Body of pancreas (tissue), 4 donors: ENCODE results near the gene SLC7A4. TPM values are rescaled to one million over a fixed set of nuclear protein-coding genes. Genes with fewer than 3 reads are reported as not detected.

ENCODE experiments used
- ATAC-seq: fragments of 150-250 bp; one replicate; pipeline ENCODE4 v1.9.1; 2016
- DNase-seq, 4 donors: peaks; one replicate each; pipeline ENCODE4 v3.0.0-alpha.2; 2019
- H3K27ac ChIP-seq, 4 donors: fragments of 200-600 bp; sonication (generic); 1 replicate in 3 of 4; 2 replicates in 1 of 4; pipeline versions ENCODE4 v1.5.1 to v1.6.1; 2016 to 2019; ENCODE audit warnings: mild to moderate bottlenecking in 1 of 4, mixed read lengths in 1 of 4, moderate library complexity in 1 of 4
- H3K27me3 ChIP-seq, 2 donors: fragments of 200-600 bp; sonication (generic); one replicate each; pipeline ENCODE4 v1.6.0; 2016; ENCODE audit warnings: mild to moderate bottlenecking in 1 of 2
- H3K36me3 ChIP-seq, 2 donors: fragments of 200-600 bp; sonication (generic); replicated peaks in 1 of 2; 2 replicates each; pipeline ENCODE4 v1.5.1; 2016; ENCODE audit warnings: low read depth in 2 of 2; ENCODE audit not compliant: insufficient read depth in 1 of 2
- H3K4me1 ChIP-seq: fragments of 200-600 bp; sonication (generic); one replicate; pipeline ENCODE4 v1.6.0; 2016
- H3K4me3 ChIP-seq, 2 donors: fragments of 200-600 bp; sonication (generic); 1 replicate in 1 of 2; 2 replicates in 1 of 2; pipeline ENCODE4 v1.5.1; 2016 to 2019
- H3K9me3 ChIP-seq, 3 donors: fragments of 200-600 bp; sonication (generic); 1 replicate in 2 of 3; 2 replicates in 1 of 3; pipeline ENCODE4 v1.5.1; 2016
- CTCF ChIP-seq, 7 experiments: fragments of 450-650 bp in 4 of 7; fragments of 200-600 bp in 3 of 7; sonication (generic) in 3 of 7; IDR thresholded peaks; one replicate each; pipeline ENCODE4 v1.5.1; 2016 to 2019; ENCODE audit warnings: antibody characterized with exemption in 7 of 7
- POLR2A ChIP-seq, 3 donors: fragments of 450-650 bp; IDR thresholded peaks; one replicate each; pipeline ENCODE4 v1.6.1; 2016; ENCODE audit warnings: antibody characterized with exemption in 3 of 3, mild to moderate bottlenecking in 2 of 3
- WGBS, 2 donors: methylation state at CpG; one replicate each; pipeline ENCODE4 v1.1.5; 2017; 5-methylcytosine and 5-hydroxymethylcytosine counted together
- intact Hi-C: fragments of 100-400 bp; cut with DNase I; formaldehyde crosslinking; loops from one replicate; pipeline ENCODE4 v1.15.1; 2023
- total RNA-seq, 2 donors: library from RNA; depleted of rRNA; stranded (reverse); fragments of >200 nt; gene quantifications; one replicate each; pipeline ENCODE4 v1.1.0, GENCODE V29; 2016

The SLC7A4 gene
- total RNA-seq, 2 donors from 2014 or later = 1.3 to 1.8 TPM

- DNase-seq = no peak
- Histone ChIP-seq H3K4me3 (no peak overlapping the region), H3K27me3 (no peaks in the 10 kb centered on the region), H3K9me3 (no peaks in the 10 kb centered on the region), H3K36me3 (no peaks in the 10 kb centered on the region), H3K4me1 (peaks cover 10% of the 10 kb centered on the region), H3K27ac (no peak overlapping the region)
- WGBS, 2 donors = 65 to 74% methylated on average over 3 of the region's 3 CpGs
- TF ChIP-seq CTCF (IDR thresholded peaks at IDR 0.05) (no peak), POLR2A (IDR thresholded peaks at IDR 0.05) (no peak)
- intact Hi-C loops = loop anchor here (10.0 kb wide), 1 partner anchor 60 kb away; no protein-coding TSS in a partner anchor
- ATAC-seq = no peak
Observed at GRCh38 chr22:21034989-21035388, 2.6 kb upstream of the SLC7A4 start.

DNA sequence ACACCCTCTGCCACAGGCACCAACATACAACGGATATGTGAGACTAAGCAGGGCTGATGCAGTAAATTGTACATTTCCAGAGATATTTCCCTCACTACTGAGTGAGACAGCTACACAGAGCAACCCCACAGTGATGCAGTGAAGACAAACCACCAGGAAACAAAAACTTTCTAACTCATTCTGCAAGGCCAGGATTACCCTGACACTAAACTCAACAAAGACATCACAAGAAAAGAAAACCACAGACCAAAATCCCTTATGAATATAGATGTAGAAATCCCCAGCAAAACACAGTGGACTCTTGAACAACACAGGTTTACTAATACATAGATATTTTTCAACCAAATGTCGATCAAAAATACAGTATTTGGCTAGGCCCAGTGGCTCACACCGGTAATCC is 1.5 kb upstream of the SLC7A4 start:
- H3K9me3 ChIP-seq = no peaks in the 10 kb centered on the region
- no peak for DNase-seq
- 83 to 93% methylated on average over 3 of the region's 3 CpGs for WGBS, 2 donors
- no peak overlapping the region for H3K27ac ChIP-seq
- intact Hi-C loops = loop anchor here (10.0 kb wide), 1 partner anchor 61 kb away; no protein-coding TSS in a partner anchor
- peaks cover 10% of the 10 kb centered on the region for H3K4me1 ChIP-seq
- no peak for ATAC-seq
- TF ChIP-seq POLR2A (IDR thresholded peaks at IDR 0.05) (no peak), CTCF (IDR thresholded peaks at IDR 0.05) (no peak)
- H3K4me3 ChIP-seq = no peak overlapping the region
- no peaks in the 10 kb centered on the region for H3K36me3 ChIP-seq
- no peaks in the 10 kb centered on the region for H3K27me3 ChIP-seq

DNA sequence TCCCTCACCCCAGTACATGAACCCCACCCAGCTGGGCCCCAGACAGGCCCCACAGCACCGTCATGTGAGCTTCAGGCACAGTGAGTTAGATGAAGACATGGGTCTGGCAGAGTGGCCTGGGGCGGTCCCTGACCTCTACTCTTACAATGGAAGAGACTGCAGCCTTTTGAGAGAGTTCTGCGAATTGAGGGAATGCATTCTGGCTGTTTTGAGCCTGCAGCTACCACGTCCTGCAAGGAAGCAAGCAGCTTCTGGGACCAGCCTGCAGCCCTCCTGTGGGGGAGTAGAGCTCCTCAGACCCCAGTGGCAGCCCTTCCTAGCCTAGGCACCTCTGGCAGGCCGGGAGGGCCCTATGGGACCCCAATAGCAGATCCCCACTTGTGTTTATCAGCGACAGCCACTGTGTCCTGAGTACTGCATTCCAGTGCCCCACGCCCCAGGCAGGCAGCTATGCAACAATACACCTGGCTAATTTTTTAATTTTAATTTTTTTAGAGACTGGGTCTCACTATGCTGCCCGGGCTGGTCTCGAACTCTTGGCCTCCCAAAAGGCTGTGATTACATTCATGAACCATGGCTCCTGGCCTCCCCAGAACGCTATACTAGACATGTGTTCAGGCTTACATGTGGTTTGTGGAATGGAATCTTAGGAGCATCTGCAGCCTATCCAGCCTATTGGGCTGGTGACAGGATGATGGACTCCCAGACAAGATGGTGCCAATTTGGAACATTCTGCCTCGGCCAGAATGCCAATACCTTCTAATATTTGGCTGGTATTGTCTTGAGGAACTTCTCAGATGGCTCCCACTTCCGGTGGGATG is 717 bp upstream of the SLC7A4 start:
- peaks cover 10% of the 10 kb centered on the region for H3K4me1 ChIP-seq
- intact Hi-C loops = loop anchor here (10.0 kb wide), 1 partner anchor 62 kb away; no protein-coding TSS in a partner anchor
- H3K4me3 ChIP-seq = no peak overlapping the region
- H3K27ac ChIP-seq = no peak overlapping the region
- ATAC-seq (no peak), DNase-seq (no peak)
- H3K27me3 ChIP-seq = no peaks in the 10 kb centered on the region
- 80 to 85% methylated on average over 10 to 12 of the region's 12 CpGs for WGBS, 2 donors
- H3K36me3 ChIP-seq = no peaks in the 10 kb centered on the region
- no peak for TF ChIP-seq POLR2A (IDR thresholded peaks at IDR 0.05)
- TF ChIP-seq CTCF (IDR thresholded peaks at IDR 0.05) = no peak
- no peaks in the 10 kb centered on the region for H3K9me3 ChIP-seq

GRCh38 chr22:21031545-21032036 is 770 bp downstream of the SLC7A4 start:
- Histone ChIP-seq H3K27me3 (no peaks in the 10 kb centered on the region), H3K4me3 (no peak overlapping the region), H3K36me3 (no peaks in the 10 kb centered on the region), H3K4me1 (peaks cover 10% of the 10 kb centered on the region), H3K27ac (no peak overlapping the region), H3K9me3 (no peaks in the 10 kb centered on the region)
- intact Hi-C loops = loop anchor here (10.0 kb wide), 1 partner anchor 63 kb away; no protein-coding TSS in a partner anchor
- ATAC-seq = no peak
- WGBS, 2 donors = 95% methylated on average over 18 of the region's 18 CpGs; no CpG with 5 or more reads in 1 of the 2 donors
- TF ChIP-seq CTCF (IDR thresholded peaks at IDR 0.05) (no peak), POLR2A (IDR thresholded peaks at IDR 0.05) (no peak)
- DNase-seq = no peak
